HepG2 (cell line): ENCODE measurements around the gene UBL7. TPM values are rescaled to one million over a fixed set of nuclear protein-coding genes. Genes with fewer than 3 reads are reported as not detected.

ENCODE experiments used
- ARNT2 ChIP-seq: sonication (generic); formaldehyde crosslinking; IDR thresholded peaks from 2 replicates; pipeline ENCODE4 v1.8.0; 2022; ENCODE audit warnings: mild to moderate bottlenecking, low read depth, missing genetic modification reagents, moderate library complexity
- ARNTL ChIP-seq: sonication (generic); formaldehyde crosslinking; IDR thresholded peaks from 2 replicates; pipeline ENCODE4 v1.4.0; 2020; ENCODE audit warnings: mild to moderate bottlenecking, missing genetic modification reagents
- ATF1 ChIP-seq: IDR thresholded peaks from 2 replicates; pipeline ENCODE4 v1.6.1; 2016; ENCODE audit warnings: mild to moderate bottlenecking, control low read depth
- ATRX ChIP-seq: sonication (generic); formaldehyde crosslinking; IDR thresholded peaks from 2 replicates; pipeline ENCODE4 v1.4.0; 2020; ENCODE audit warnings: missing genetic modification reagents, borderline replicate concordance
- ETV5 ChIP-seq: IDR thresholded peaks from 2 replicates; pipeline ENCODE4 v1.6.1; 2018; ENCODE audit warnings: missing biosample characterization, missing genetic modification reagents, inconsistent platforms, borderline replicate concordance
- ETV6 ChIP-seq: sonication (generic); formaldehyde crosslinking; conservative IDR thresholded peaks from 2 replicates; pipeline ENCODE4 v1.4.0; 2020; ENCODE audit warnings: missing genetic modification reagents
- HOXA7 ChIP-seq: sonication (generic); formaldehyde crosslinking; IDR thresholded peaks from 2 replicates; pipeline ENCODE4 v1.8.1; 2022; ENCODE audit warnings: mild to moderate bottlenecking, missing genetic modification reagents, moderate library complexity
- MIER2 ChIP-seq: IDR thresholded peaks from 2 replicates; pipeline ENCODE4 v1.6.1; 2016; ENCODE audit warnings: missing biosample characterization, missing genetic modification reagents
- MIER3 ChIP-seq: IDR thresholded peaks from 2 replicates; pipeline ENCODE4 v1.6.1; 2016; ENCODE audit warnings: missing compliant biosample characterization, borderline replicate concordance
- NFIB ChIP-seq: sonication (generic); formaldehyde crosslinking; IDR thresholded peaks from 2 replicates; pipeline ENCODE4 v1.9.0; 2021; ENCODE audit warnings: missing genetic modification reagents, mild to moderate bottlenecking, borderline replicate concordance
- PHF5A ChIP-seq: IDR thresholded peaks from one replicate; pipeline ENCODE4 v1.6.1; 2018; ENCODE audit warnings: low read depth, missing genetic modification reagents; ENCODE audit not compliant: unreplicated experiment
- POLR2AphosphoS5 ChIP-seq: IDR thresholded peaks from 2 replicates; pipeline ENCODE4 v1.6.1; 2012; ENCODE audit warnings: low read depth, low read length
- RXRB ChIP-seq: IDR thresholded peaks from 2 replicates; pipeline ENCODE4 v1.6.1; 2016; ENCODE audit warnings: borderline replicate concordance, missing genetic modification reagents, missing compliant biosample characterization
- SMAD1 ChIP-seq: sonication (generic); formaldehyde crosslinking; IDR thresholded peaks from 2 replicates; pipeline ENCODE4 v1.4.0; 2020; ENCODE audit warnings: missing genetic modification reagents, low read depth, mild to moderate bottlenecking, borderline replicate concordance
- SP4 ChIP-seq: sonication (generic); formaldehyde crosslinking; IDR thresholded peaks from 2 replicates; pipeline ENCODE4 v1.8.1; 2023; ENCODE audit warnings: mild to moderate bottlenecking, missing genetic modification reagents
- SRF ChIP-seq: IDR thresholded peaks from 2 replicates; pipeline ENCODE4 v1.6.1; 2011; ENCODE audit warnings: mild to moderate bottlenecking, low read depth, low read length, moderate library complexity
- TP53 ChIP-seq: sonication (generic); formaldehyde crosslinking; conservative IDR thresholded peaks from 2 replicates; pipeline ENCODE4 v1.4.0; 2020; ENCODE audit warnings: missing genetic modification reagents
- ZFP82 ChIP-seq: sonication (generic); formaldehyde crosslinking; IDR thresholded peaks from 2 replicates; pipeline ENCODE4 v1.5.1; 2020; ENCODE audit warnings: mild to moderate bottlenecking, missing genetic modification reagents, borderline replicate concordance
- ZNF577 ChIP-seq: sonication (generic); formaldehyde crosslinking; IDR thresholded peaks from 2 replicates; pipeline ENCODE4 v1.4.0; 2020; ENCODE audit warnings: mild to moderate bottlenecking, low read depth, missing genetic modification reagents, borderline replicate concordance
- ZNF605 ChIP-seq: sonication (generic); formaldehyde crosslinking; IDR thresholded peaks from 2 replicates; pipeline ENCODE4 v1.8.0; 2022; ENCODE audit warnings: mild to moderate bottlenecking, missing genetic modification reagents
- polyA plus RNA-seq, 8 experiments: library from polyadenylated mRNA; depleted of rRNA in 3 of 8; stranded (reverse) in 7 of 8; unstranded in 1 of 8; fragments of >200 nt; fragmentation: Illumina TruSeq in 4 of 8; extraction: Trizol in 4 of 8; gene quantifications; 2 replicates each; pipeline versions ENCODE4 v1.2.1 to v1.2.3, GENCODE V29; 2011 to 2016; ENCODE audit warnings: low read depth in 4 of 8, missing spikeins in 1 of 8, mixed read lengths in 1 of 8; ENCODE audit not compliant: insufficient read depth in 1 of 8
- total RNA-seq, 5 experiments: library from RNA; depleted of rRNA; stranded (reverse); fragments of >200 nt; fragmentation: Illumina TruSeq; extraction: Trizol; gene quantifications; 2 replicates each; pipeline ENCODE4 v1.2.3, GENCODE V29; 2016; ENCODE audit warnings: low read depth in 1 of 5
- TF ChIP-seq, protein P1 (sequence below): sonication (generic); formaldehyde crosslinking; IDR thresholded peaks from 2 replicates; pipeline ENCODE4 v1.8.1; 2022; ENCODE audit warnings: low read depth, mild to moderate bottlenecking, missing genetic modification reagents
- TF ChIP-seq, protein P2 (sequence below): sonication (generic); formaldehyde crosslinking; IDR thresholded peaks from 2 replicates; pipeline ENCODE4 v1.4.0; 2020; ENCODE audit warnings: missing genetic modification reagents
- TF ChIP-seq, protein P3 (sequence below): sonication (generic); formaldehyde crosslinking; IDR thresholded peaks from 2 replicates; pipeline ENCODE4 v1.4.0; 2020; ENCODE audit warnings: missing genetic modification reagents; ENCODE audit errors: not compliant biosample characterization
- TF ChIP-seq, protein P4 (sequence below): sonication (generic); formaldehyde crosslinking; IDR thresholded peaks from 2 replicates; pipeline ENCODE4 v1.4.0; 2020; ENCODE audit warnings: mild to moderate bottlenecking, missing genetic modification reagents
- TF ChIP-seq, protein P5 (sequence below): sonication (generic); formaldehyde crosslinking; IDR thresholded peaks from 2 replicates; pipeline ENCODE4 v1.8.1; 2023; ENCODE audit warnings: mild to moderate bottlenecking, missing genetic modification reagents

The UBL7 gene
- total and polyA plus RNA-seq, 2 of the 13 experiments (the other 11 are each of a cell fraction or from before 2014, with no cell fraction given) = 55.0 to 63.5 TPM

DNA sequence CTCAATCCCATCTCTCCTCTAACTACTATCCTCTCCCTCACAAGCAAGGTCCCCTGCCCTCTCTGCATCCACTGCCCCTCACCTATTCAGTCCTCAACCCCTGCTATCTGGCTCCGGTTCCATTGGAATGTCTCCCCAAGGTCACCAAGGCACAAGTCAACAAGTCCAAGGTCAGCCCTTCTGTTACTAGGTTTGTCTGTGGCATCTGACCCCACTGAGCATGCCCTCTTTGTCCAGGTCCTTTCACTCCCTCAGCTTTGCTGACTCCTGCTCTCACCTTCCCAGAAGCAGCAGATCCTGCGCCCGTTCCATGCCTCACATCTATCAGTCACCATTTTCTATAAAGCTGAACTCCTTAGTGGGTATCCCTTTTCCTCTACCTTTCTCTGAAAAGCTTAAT lies 18.9 kb downstream of the UBL7 start (continued):
- TF ChIP-seq, protein P1, sequence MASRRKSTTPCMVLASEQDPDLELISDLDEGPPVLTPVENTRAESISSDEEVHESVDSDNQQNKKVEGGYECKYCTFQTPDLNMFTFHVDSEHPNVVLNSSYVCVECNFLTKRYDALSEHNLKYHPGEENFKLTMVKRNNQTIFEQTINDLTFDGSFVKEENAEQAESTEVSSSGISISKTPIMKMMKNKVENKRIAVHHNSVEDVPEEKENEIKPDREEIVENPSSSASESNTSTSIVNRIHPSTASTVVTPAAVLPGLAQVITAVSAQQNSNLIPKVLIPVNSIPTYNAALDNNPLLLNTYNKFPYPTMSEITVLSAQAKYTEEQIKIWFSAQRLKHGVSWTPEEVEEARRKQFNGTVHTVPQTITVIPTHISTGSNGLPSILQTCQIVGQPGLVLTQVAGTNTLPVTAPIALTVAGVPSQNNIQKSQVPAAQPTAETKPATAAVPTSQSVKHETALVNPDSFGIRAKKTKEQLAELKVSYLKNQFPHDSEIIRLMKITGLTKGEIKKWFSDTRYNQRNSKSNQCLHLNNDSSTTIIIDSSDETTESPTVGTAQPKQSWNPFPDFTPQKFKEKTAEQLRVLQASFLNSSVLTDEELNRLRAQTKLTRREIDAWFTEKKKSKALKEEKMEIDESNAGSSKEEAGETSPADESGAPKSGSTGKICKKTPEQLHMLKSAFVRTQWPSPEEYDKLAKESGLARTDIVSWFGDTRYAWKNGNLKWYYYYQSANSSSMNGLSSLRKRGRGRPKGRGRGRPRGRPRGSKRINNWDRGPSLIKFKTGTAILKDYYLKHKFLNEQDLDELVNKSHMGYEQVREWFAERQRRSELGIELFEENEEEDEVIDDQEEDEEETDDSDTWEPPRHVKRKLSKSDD (CRISPR knock-in tag) = no peak
- TF ChIP-seq ZNF577 (CRISPR knock-in tag) (no peak), ZFP82 (no peak), ETV6 (no peak), ETV5 (0 out of 2 replicates have a peak, but pooled peaks have one; percentile 21), RXRB (CRISPR knock-in tag) (peak; percentile 97), POLR2AphosphoS5 (peak; percentile 68), PHF5A (CRISPR knock-in tag) (no peak), TP53 (no peak), ARNT2 (CRISPR knock-in tag) (no peak; the same call in 1 of the 2 replicates), ATF1 (no peak), MIER2 (CRISPR knock-in tag) (no peak), ARNTL (CRISPR knock-in tag) (peak; percentile 31; the same call in 1 of the 2 replicates), SMAD1 (CRISPR knock-in tag) (no peak), MIER3 (CRISPR knock-in tag) (peak; percentile 79; the same call in 1 of the 2 replicates), ATRX (CRISPR knock-in tag) (no peak), NFIB (CRISPR knock-in tag) (no peak), ZNF605 (CRISPR knock-in tag) (no peak), SP4 (CRISPR knock-in tag) (no peak), SRF (no peak), HOXA7 (CRISPR knock-in tag) (no peak)
- TF ChIP-seq, protein P2, sequence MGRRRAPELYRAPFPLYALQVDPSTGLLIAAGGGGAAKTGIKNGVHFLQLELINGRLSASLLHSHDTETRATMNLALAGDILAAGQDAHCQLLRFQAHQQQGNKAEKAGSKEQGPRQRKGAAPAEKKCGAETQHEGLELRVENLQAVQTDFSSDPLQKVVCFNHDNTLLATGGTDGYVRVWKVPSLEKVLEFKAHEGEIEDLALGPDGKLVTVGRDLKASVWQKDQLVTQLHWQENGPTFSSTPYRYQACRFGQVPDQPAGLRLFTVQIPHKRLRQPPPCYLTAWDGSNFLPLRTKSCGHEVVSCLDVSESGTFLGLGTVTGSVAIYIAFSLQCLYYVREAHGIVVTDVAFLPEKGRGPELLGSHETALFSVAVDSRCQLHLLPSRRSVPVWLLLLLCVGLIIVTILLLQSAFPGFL (CRISPR knock-in tag) = no peak
- TF ChIP-seq, protein P3, sequence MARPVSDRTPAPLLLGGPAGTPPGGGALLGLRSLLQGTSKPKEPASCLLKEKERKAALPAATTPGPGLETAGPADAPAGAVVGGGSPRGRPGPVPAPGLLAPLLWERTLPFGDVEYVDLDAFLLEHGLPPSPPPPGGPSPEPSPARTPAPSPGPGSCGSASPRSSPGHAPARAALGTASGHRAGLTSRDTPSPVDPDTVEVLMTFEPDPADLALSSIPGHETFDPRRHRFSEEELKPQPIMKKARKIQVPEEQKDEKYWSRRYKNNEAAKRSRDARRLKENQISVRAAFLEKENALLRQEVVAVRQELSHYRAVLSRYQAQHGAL (CRISPR knock-in tag) = no peak
- TF ChIP-seq, protein P4, sequence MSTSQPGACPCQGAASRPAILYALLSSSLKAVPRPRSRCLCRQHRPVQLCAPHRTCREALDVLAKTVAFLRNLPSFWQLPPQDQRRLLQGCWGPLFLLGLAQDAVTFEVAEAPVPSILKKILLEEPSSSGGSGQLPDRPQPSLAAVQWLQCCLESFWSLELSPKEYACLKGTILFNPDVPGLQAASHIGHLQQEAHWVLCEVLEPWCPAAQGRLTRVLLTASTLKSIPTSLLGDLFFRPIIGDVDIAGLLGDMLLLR (CRISPR knock-in tag) = no peak
- TF ChIP-seq, protein P5, sequence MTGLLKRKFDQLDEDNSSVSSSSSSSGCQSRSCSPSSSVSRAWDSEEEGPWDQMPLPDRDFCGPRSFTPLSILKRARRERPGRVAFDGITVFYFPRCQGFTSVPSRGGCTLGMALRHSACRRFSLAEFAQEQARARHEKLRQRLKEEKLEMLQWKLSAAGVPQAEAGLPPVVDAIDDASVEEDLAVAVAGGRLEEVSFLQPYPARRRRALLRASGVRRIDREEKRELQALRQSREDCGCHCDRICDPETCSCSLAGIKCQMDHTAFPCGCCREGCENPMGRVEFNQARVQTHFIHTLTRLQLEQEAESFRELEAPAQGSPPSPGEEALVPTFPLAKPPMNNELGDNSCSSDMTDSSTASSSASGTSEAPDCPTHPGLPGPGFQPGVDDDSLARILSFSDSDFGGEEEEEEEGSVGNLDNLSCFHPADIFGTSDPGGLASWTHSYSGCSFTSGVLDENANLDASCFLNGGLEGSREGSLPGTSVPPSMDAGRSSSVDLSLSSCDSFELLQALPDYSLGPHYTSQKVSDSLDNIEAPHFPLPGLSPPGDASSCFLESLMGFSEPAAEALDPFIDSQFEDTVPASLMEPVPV (CRISPR knock-in tag) = no peak
